ENCODE measurements around the gene SETD2. TPM values are rescaled to one million over a fixed set of nuclear protein-coding genes. Genes with fewer than 3 reads are reported as not detected.

Gene SETD2
- total RNA-seq, 4 donors from 2014 or later = 70.3 to 92.1 (median 87.3) TPM

DNA sequence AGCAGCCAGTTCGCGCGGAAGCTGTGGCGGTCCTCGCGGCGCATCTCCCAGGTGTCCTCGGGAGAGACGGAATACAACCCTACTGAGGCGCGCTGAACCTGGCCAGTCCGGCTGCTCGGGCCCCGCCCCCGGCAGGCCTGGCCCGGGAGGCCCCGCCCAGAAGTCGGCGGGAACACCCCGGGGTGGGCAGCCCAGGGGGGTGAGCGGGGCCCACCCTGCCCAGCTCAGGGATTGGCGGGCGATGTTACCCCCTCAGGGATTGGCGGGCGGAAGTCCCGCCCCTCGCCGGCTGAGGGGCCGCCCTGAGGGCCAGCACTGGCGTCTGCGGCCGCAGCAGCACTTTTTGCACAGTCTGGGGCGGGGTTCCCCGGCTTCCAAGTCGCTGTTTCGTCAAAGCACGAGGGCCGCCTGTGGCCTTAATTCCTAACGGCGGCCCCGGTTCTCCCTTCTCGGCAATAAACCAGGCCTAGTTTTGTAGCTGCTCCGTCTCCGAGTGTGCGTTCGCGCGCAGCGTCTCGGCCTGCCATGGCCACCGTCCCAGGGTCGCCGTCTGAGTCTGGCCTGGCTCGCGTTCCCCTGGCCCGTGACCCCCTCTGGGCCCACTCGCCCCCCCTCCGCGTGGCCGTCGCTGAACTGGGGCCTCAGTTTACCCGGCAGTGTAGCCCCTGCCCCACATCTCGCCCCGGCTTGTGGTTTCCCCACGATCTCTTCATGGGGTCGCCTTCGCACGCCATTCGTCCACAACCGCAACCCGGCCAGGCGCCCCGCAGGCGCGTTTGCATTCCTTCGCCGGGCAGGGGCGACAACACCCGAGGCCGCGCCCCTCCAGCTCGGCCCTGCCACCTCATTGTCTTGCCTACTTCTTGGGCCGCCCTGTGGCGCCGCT is 154.4 kb downstream of the SETD2 start:
- H3K4me1 ChIP-seq = peaks cover 0 to 8% of the 10 kb centered on the region in 2 donors
- intact Hi-C loops (cut with DNase I; ENCODE audit: low total_unique reads) = no loop called here
- DNase-seq = peak; percentile 91 to 94
- H3K36me3 ChIP-seq = no peaks in the 10 kb centered on the region
- peak overlapping the region; percentile 83 to 86 for H3K27ac ChIP-seq
- no peaks in the 10 kb centered on the region for H3K27me3 ChIP-seq
- peak; percentile 81 to 93 for TF ChIP-seq POLR2A (IDR thresholded peaks at IDR 0.05)
- TF ChIP-seq, protein P1, sequence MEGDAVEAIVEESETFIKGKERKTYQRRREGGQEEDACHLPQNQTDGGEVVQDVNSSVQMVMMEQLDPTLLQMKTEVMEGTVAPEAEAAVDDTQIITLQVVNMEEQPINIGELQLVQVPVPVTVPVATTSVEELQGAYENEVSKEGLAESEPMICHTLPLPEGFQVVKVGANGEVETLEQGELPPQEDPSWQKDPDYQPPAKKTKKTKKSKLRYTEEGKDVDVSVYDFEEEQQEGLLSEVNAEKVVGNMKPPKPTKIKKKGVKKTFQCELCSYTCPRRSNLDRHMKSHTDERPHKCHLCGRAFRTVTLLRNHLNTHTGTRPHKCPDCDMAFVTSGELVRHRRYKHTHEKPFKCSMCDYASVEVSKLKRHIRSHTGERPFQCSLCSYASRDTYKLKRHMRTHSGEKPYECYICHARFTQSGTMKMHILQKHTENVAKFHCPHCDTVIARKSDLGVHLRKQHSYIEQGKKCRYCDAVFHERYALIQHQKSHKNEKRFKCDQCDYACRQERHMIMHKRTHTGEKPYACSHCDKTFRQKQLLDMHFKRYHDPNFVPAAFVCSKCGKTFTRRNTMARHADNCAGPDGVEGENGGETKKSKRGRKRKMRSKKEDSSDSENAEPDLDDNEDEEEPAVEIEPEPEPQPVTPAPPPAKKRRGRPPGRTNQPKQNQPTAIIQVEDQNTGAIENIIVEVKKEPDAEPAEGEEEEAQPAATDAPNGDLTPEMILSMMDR (IDR thresholded peaks at IDR 0.05) = peak in 1 of 4 experiments; percentile 4
- no peaks in the 10 kb centered on the region for H3K9me3 ChIP-seq
- peak overlapping the region; percentile 48 to 62 for H3K4me3 ChIP-seq

DNA sequence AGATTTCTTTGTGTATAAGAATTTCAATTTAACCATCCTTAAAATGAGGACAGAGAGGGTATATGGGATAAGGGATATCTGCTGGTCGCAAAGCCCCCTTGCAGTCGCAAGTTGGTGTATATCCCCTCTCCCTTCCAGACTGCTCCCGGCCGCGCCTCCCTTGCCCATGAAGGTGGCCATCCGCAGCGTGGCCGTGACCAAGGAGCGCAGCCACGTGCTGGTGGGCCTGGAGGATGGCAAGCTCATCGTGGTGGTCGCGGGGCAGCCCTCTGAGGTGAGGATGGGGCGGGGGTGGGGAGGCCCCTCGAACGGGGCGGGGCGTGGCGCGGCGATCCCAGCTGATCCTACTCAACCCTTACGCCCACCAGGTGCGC is 155.1 kb downstream of the SETD2 start:
- H3K36me3 ChIP-seq = no peaks in the 10 kb centered on the region
- H3K4me3 ChIP-seq = peak overlapping the region; percentile 48 to 62
- no peak for DNase-seq
- intact Hi-C loops (cut with DNase I; ENCODE audit: low total_unique reads) = no loop called here
- peaks cover 0 to 8% of the 10 kb centered on the region in 2 donors for H3K4me1 ChIP-seq
- TF ChIP-seq POLR2A (IDR thresholded peaks at IDR 0.05) = no peak
- TF ChIP-seq, protein P1 (IDR thresholded peaks at IDR 0.05) = no peak
- H3K9me3 ChIP-seq = no peaks in the 10 kb centered on the region
- peak overlapping the region; percentile 73 to 83 for H3K27ac ChIP-seq
- H3K27me3 ChIP-seq = no peaks in the 10 kb centered on the region

DNA sequence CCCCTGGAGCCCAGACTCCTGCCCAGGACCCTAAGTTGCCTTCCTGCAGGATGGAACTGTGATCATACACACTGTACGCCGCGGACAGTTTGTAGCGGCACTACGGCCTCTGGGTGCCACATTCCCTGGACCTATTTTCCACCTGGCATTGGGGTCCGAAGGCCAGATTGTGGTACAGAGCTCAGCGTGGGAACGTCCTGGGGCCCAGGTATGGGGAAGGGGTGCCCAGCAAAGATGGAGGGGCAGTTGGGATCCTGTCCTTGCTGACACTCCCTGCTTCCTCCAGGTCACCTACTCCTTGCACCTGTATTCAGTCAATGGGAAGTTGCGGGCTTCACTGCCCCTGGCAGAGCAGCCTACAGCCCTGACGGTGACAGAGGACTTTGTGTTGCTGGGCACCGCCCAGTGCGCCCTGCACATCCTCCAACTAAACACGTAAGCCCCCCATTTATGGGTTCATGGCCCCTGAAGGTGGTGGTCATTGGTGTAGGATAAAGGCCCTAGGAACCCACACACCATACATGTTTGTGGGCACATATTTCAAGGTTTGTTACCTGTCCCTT is 155.6 kb downstream of the SETD2 start:
- H3K27ac ChIP-seq = no peak overlapping the region
- intact Hi-C loops (cut with DNase I; ENCODE audit: low total_unique reads) = no loop called here
- peaks cover 0 to 8% of the 10 kb centered on the region in 2 donors for H3K4me1 ChIP-seq
- H3K4me3 ChIP-seq = no peak overlapping the region
- DNase-seq = peak in 1 of 2 donors; percentile 17
- H3K36me3 ChIP-seq = no peaks in the 10 kb centered on the region
- TF ChIP-seq, protein P1 (IDR thresholded peaks at IDR 0.05) = no peak
- TF ChIP-seq POLR2A (IDR thresholded peaks at IDR 0.05) = no peak
- no peaks in the 10 kb centered on the region for H3K9me3 ChIP-seq
- no peaks in the 10 kb centered on the region for H3K27me3 ChIP-seq

DNA sequence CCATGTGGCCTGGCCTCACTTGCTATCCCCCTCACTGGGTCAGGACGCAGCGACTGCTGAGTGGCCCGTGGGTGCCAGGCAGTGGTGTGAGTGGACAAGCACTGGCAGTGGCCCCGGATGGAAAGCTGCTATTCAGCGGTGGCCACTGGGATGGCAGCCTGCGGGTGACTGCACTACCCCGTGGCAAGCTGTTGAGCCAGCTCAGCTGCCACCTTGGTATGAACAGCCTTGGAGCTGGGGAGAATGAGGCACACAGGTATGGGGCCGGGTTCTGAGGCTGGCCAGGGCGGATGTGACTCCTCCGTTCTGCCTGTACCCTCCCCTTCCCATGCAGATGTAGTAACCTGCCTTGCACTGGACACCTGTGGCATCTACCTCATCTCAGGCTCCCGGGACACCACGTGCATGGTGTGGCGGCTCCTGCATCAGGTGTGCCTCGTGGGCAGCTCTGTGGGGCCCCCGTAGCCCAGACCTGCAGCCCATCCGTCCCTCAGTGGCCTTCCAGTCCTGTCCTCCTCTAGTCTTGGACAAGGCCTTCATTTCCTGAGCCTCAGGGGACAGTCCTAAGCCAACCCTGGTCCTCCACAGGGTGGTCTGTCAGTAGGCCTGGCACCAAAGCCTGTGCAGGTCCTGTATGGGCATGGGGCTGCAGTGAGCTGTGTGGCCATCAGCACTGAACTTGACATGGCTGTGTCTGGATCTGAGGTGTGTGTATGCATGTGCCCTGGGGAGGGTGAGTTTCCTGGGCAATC is 156.3 kb downstream of the SETD2 start:
- peak; percentile 13 to 16 for DNase-seq
- TF ChIP-seq POLR2A (IDR thresholded peaks at IDR 0.05) = no peak
- TF ChIP-seq, protein P1 (IDR thresholded peaks at IDR 0.05) = no peak
- intact Hi-C loops (cut with DNase I; ENCODE audit: low total_unique reads) = no loop called here
- H3K9me3 ChIP-seq = no peaks in the 10 kb centered on the region
- no peaks in the 10 kb centered on the region for H3K27me3 ChIP-seq
- H3K36me3 ChIP-seq = no peaks in the 10 kb centered on the region
- H3K4me1 ChIP-seq = peaks cover 0 to 8% of the 10 kb centered on the region in 2 donors
- no peak overlapping the region for H3K27ac ChIP-seq
- no peak overlapping the region for H3K4me3 ChIP-seq

All from uterus (tissue), 4 donors.